CD14-positive monocyte (primary cell): Measurements from ENCODE around the gene MTUS2. TPM values are rescaled to one million over a fixed set of nuclear protein-coding genes. Genes with fewer than 3 reads are reported as not detected.

Source experiments
- DNase-seq, 3 donors: peaks; one replicate each; pipeline ENCODE4 v3.0.0-alpha.2; 2011 to 2022
- H2AFZ ChIP-seq: 2 replicates; pipeline ENCODE4 v1.6.0; 2012; ENCODE audit warnings: mild to moderate bottlenecking, low read depth, low read length, inconsistent platforms; ENCODE audit not compliant: insufficient read depth, poor library complexity, severe bottlenecking
- H3K27ac ChIP-seq, 2 donors: 1 replicate in 1 of 2; 2 replicates in 1 of 2; pipeline ENCODE4 v1.5.1; 2012 to 2013; ENCODE audit warnings: low read length in 2 of 2, control low read depth in 1 of 2, inconsistent platforms in 1 of 2, low read depth in 1 of 2, mild to moderate bottlenecking in 1 of 2
- H3K27me3 ChIP-seq, 2 donors: one replicate each; pipeline versions ENCODE4 v1.6.0 to v1.6.1; 2011 to 2013; ENCODE audit warnings: low read length in 2 of 2; ENCODE audit not compliant: control insufficient read depth in 2 of 2, insufficient read depth in 2 of 2
- H3K36me3 ChIP-seq, 2 donors: replicated peaks in 1 of 2; 1 replicate in 1 of 2; 2 replicates in 1 of 2; pipeline versions ENCODE4 v1.5.1 to v1.6.1; 2012 to 2013; ENCODE audit warnings: low read length in 2 of 2, control low read depth in 1 of 2, inconsistent platforms in 1 of 2, mild to moderate bottlenecking in 1 of 2; ENCODE audit not compliant: insufficient read depth in 2 of 2, control insufficient read depth in 1 of 2
- H3K4me1 ChIP-seq, 2 donors: 1 replicate in 1 of 2; 2 replicates in 1 of 2; pipeline versions ENCODE4 v1.5.1 to v1.6.1; 2012 to 2013; ENCODE audit warnings: low read length in 2 of 2, control low read depth in 1 of 2, inconsistent platforms in 1 of 2, mild to moderate bottlenecking in 1 of 2, moderate library complexity in 1 of 2; ENCODE audit not compliant: insufficient read depth in 2 of 2, control insufficient read depth in 1 of 2
- H3K4me2 ChIP-seq: replicated peaks from 2 replicates; pipeline ENCODE3; 2012; ENCODE audit warnings: low read length, moderate library complexity, mild to moderate bottlenecking; ENCODE audit not compliant: poor library complexity, severe bottlenecking; ENCODE audit errors: extremely low read depth
- H3K4me3 ChIP-seq, 3 experiments: fragments of 200-600 bp in 1 of 3; sonication (generic) in 1 of 3; replicated peaks in 1 of 3; 1 replicate in 2 of 3; 2 replicates in 1 of 3; pipeline ENCODE4 v1.5.1; 2011 to 2013; ENCODE audit warnings: low read length in 3 of 3, mild to moderate bottlenecking in 3 of 3, control low read depth in 2 of 3, low read depth in 2 of 3, inconsistent platforms in 1 of 3, moderate library complexity in 1 of 3
- H3K79me2 ChIP-seq: 2 replicates; pipeline ENCODE4 v1.6.0; 2012; ENCODE audit warnings: mild to moderate bottlenecking, control low read depth, inconsistent platforms, low read length, moderate library complexity; ENCODE audit not compliant: insufficient read depth
- H3K9ac ChIP-seq: 2 replicates; pipeline ENCODE4 v1.6.0; 2017; ENCODE audit warnings: low read length, mild to moderate bottlenecking; ENCODE audit not compliant: insufficient read depth, poor library complexity, severe bottlenecking
- H3K9me3 ChIP-seq, 2 donors: replicated peaks in 1 of 2; 1 replicate in 1 of 2; 2 replicates in 1 of 2; pipeline versions ENCODE4 v1.5.1 to v1.6.1; 2012 to 2013; ENCODE audit warnings: low read length in 2 of 2, control low read depth in 1 of 2; ENCODE audit not compliant: control insufficient read depth in 1 of 2, insufficient read depth in 1 of 2
- H4K20me1 ChIP-seq: 2 replicates; pipeline ENCODE4 v1.6.0; 2012; ENCODE audit warnings: mild to moderate bottlenecking, low read length, control low read depth, moderate library complexity; ENCODE audit not compliant: insufficient read depth
- H3K27ac Mint-ChIP-seq, 7 donors: one replicate each; pipeline ENCODE4 v1.8.0; 2020; ENCODE audit warnings: mild to moderate bottlenecking in 7 of 7, mixed read lengths in 7 of 7, moderate library complexity in 6 of 7, inconsistent platforms in 2 of 7
- H3K27me3 Mint-ChIP-seq, 3 donors: one replicate each; pipeline ENCODE4 v1.8.0; 2021 to 2022; ENCODE audit warnings: low read depth in 3 of 3, mild to moderate bottlenecking in 3 of 3, mixed read lengths in 3 of 3, moderate library complexity in 3 of 3, inconsistent platforms in 1 of 3
- H3K36me3 Mint-ChIP-seq, 2 donors: one replicate each; pipeline ENCODE4 v1.8.0; 2020; ENCODE audit warnings: mixed read lengths in 2 of 2, inconsistent platforms in 1 of 2, mild to moderate bottlenecking in 1 of 2
- H3K4me1 Mint-ChIP-seq: one replicate; pipeline ENCODE4 v1.8.0; 2020; ENCODE audit warnings: mild to moderate bottlenecking, mixed read lengths
- H3K4me3 Mint-ChIP-seq, 2 donors: one replicate each; pipeline ENCODE4 v1.8.0; 2020; ENCODE audit warnings: mild to moderate bottlenecking in 2 of 2, mixed read lengths in 2 of 2, moderate library complexity in 1 of 2
- H3K9me3 Mint-ChIP-seq, 7 donors: one replicate each; pipeline ENCODE4 v1.8.0; 2020 to 2022; ENCODE audit warnings: mixed read lengths in 7 of 7, mild to moderate bottlenecking in 6 of 7, moderate library complexity in 6 of 7, inconsistent platforms in 2 of 7
- CTCF ChIP-seq: fragments of 200-600 bp; IDR thresholded peaks from one replicate; pipeline ENCODE4 v1.8.0; 2022; ENCODE audit warnings: antibody characterized with exemption, mild to moderate bottlenecking
- WGBS: methylation state at CpG from one replicate; pipeline ENCODE4 v1.1.5; 2013; ENCODE audit warnings: missing lambda C conversion rate; ENCODE audit not compliant: insufficient coverage; 5-methylcytosine and 5-hydroxymethylcytosine counted together
- intact Hi-C, 2 donors: fragments of 100-400 bp; cut with micrococcal nuclease; formaldehyde crosslinking; loops; one replicate each; pipeline versions ENCODE4 v1.15.0 to v1.15.1; 2023
- polyA plus RNA-seq, 3 donors: library from polyadenylated mRNA; depleted of rRNA in 1 of 3; unstranded in 2 of 3; stranded (reverse) in 1 of 3; fragments of 300-500 nt in 2 of 3; fragments of >200 nt in 1 of 3; fragmentation: Illumina TruSeq in 2 of 3; gene quantifications; 1 replicate in 2 of 3; 2 replicates in 1 of 3; pipeline ENCODE4 v1.2.3, GENCODE V29; 2012 to 2021

Gene MTUS2
- polyA plus RNA-seq, 3 donors = 0.04 TPM; not detected in 2

- no peak for TF ChIP-seq CTCF
- H4K20me1 ChIP-seq = no peaks in the 10 kb centered on the region
- no peaks in the 10 kb centered on the region for H3K79me2 ChIP-seq
- Mint-ChIP-seq H3K9me3 (peaks cover 3 to 6% (median 4%) of the 10 kb centered on the region in 7 donors), H3K27me3 (peaks cover 0 to 8% (median 4%) of the 10 kb centered on the region in 3 donors), H3K36me3 (no peaks in the 10 kb centered on the region), H3K4me1 (no peaks in the 10 kb centered on the region), H3K27ac (no peak overlapping the region), H3K4me3 (no peak overlapping the region)
- no peak overlapping the region for H3K9ac ChIP-seq
- no peak overlapping the region for H2AFZ ChIP-seq
- WGBS = 74% methylated on average over 7 of the region's 8 CpGs
- no peak overlapping the region for H3K4me3 ChIP-seq
- DNase-seq = no peak
- no peak overlapping the region for H3K4me2 ChIP-seq
- H3K36me3 ChIP-seq = no peaks in the 10 kb centered on the region
- H3K27me3 ChIP-seq = no peaks in the 10 kb centered on the region
- H3K9me3 ChIP-seq = peaks cover 0 to 3% of the 10 kb centered on the region in 2 donors
- H3K4me1 ChIP-seq = no peaks in the 10 kb centered on the region
- no peak overlapping the region for H3K27ac ChIP-seq
- intact Hi-C loops = no loop called here
Observed at GRCh38 chr13:29005035-29005762, 185.1 kb downstream of the MTUS2 start.

DNA sequence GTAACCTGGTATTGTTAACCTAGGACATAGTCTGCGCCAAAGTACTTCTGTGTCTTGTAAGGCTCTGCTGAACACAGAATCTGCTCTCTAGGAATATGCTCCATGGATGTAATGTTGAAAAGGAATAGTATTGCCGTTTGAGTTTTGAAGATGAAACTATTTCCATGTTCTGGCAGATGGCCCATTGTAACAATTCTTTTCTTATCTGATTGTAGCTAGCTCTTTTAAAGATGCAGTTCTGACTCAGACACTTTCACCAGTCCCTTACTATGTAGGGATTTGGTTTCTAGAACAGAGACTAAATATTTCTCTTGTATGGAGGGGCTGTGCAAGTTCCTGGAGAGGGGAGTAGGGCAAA is 185.6 kb downstream of the MTUS2 start:
- Histone ChIP-seq H4K20me1 (no peaks in the 10 kb centered on the region), H3K27me3 (no peaks in the 10 kb centered on the region), H3K9me3 (no peaks in the 10 kb centered on the region), H3K36me3 (no peaks in the 10 kb centered on the region), H3K4me2 (no peak overlapping the region), H3K79me2 (no peaks in the 10 kb centered on the region), H3K9ac (no peak overlapping the region), H3K4me1 (no peaks in the 10 kb centered on the region), H2AFZ (no peak overlapping the region), H3K4me3 (no peak overlapping the region), H3K27ac (no peak overlapping the region)
- Mint-ChIP-seq H3K4me1 (no peaks in the 10 kb centered on the region), H3K36me3 (no peaks in the 10 kb centered on the region), H3K4me3 (no peak overlapping the region), H3K27ac (no peak overlapping the region), H3K27me3 (peaks cover 0 to 6% (median 4%) of the 10 kb centered on the region in 3 donors), H3K9me3 (peaks cover 0 to 4% (median under 1%) of the 10 kb centered on the region in 7 donors)
- TF ChIP-seq CTCF = no peak
- intact Hi-C loops = no loop called here
- WGBS = 100% methylated on average over 1 of the region's 2 CpGs
- DNase-seq = no peak
